HEK293 (cell line): Measurements from ENCODE around the gene ILF3.

Experiments
- CTCF ChIA-PET: fragments of 350-600 bp; formaldehyde crosslinking; extraction: SDS; loops from one replicate; lab custom pipeline; 2021; ENCODE audit warnings: antibody characterized with exemption; lab: Yijun Ruan, JAX
- POLR2A ChIA-PET: fragments of 300-600 bp; formaldehyde crosslinking; extraction: SDS; loops from one replicate; lab custom pipeline; 2020; ENCODE audit warnings: antibody characterized with exemption, inconsistent platforms; lab: Yijun Ruan, JAX
- H3K27ac ChIP-seq: fragments of 200-500 bp; sonication (Bioruptor generic); 2 replicates; pipeline ENCODE4 v1.5.1; 2014; ENCODE audit warnings: low read depth, low read length, control low read depth, inconsistent platforms; ENCODE audit errors: extremely low read depth
- H3K36me3 ChIP-seq, 2 experiments: fragments of 200-500 bp in 1 of 2; sonication (Bioruptor generic) in 1 of 2; 1 replicate in 1 of 2; 2 replicates in 1 of 2; pipeline ENCODE4 v1.5.1; 2014 to 2017; ENCODE audit warnings: inconsistent platforms in 2 of 2, low read length in 2 of 2; ENCODE audit not compliant: control insufficient read depth in 2 of 2, insufficient read depth in 1 of 2
- H3K4me1 ChIP-seq: fragments of 200-500 bp; sonication (Bioruptor generic); 2 replicates; pipeline ENCODE4 v1.5.1; 2014; ENCODE audit warnings: mild to moderate bottlenecking, low read length, inconsistent platforms; ENCODE audit not compliant: control insufficient read depth, insufficient read depth
- H3K4me3 ChIP-seq: 2 replicates; pipeline ENCODE4 v1.5.1; 2011; ENCODE audit warnings: low read depth, mild to moderate bottlenecking, control low read depth, low read length, moderate library complexity
- H3K9me3 ChIP-seq: fragments of 200-500 bp; sonication (Bioruptor generic); 2 replicates; pipeline ENCODE4 v1.5.1; 2014; ENCODE audit warnings: low read depth, low read length, inconsistent platforms; ENCODE audit not compliant: control insufficient read depth, insufficient read depth
- EGR2 ChIP-seq: fragments of 450-650 bp; formaldehyde crosslinking; IDR thresholded peaks from 2 replicates; pipeline ENCODE4 v1.5.1; 2016; ENCODE audit warnings: low read depth, missing biosample characterization, missing genetic modification characterization
- OSR2 ChIP-seq: fragments of 450-650 bp; formaldehyde crosslinking; IDR thresholded peaks from 2 replicates; pipeline ENCODE4 v1.5.1; 2016; ENCODE audit warnings: missing biosample characterization, missing genetic modification characterization
- ZBTB20 ChIP-seq: fragments of 450-650 bp; formaldehyde crosslinking; IDR thresholded peaks from 2 replicates; pipeline ENCODE4 v1.5.1; 2016; ENCODE audit warnings: missing biosample characterization, missing genetic modification characterization
- ZNF140 ChIP-seq: fragments of 450-650 bp; formaldehyde crosslinking; IDR thresholded peaks from 2 replicates; pipeline ENCODE4 v1.5.1; 2016; ENCODE audit warnings: missing biosample characterization, missing genetic modification characterization
- ZNF16 ChIP-seq: fragments of 450-650 bp; formaldehyde crosslinking; IDR thresholded peaks from 2 replicates; pipeline ENCODE4 v1.5.1; 2016; ENCODE audit warnings: low read depth, missing biosample characterization, missing genetic modification characterization
- ZNF248 ChIP-seq: fragments of 450-650 bp; formaldehyde crosslinking; IDR thresholded peaks from 2 replicates; pipeline ENCODE4 v1.5.1; 2017; ENCODE audit warnings: missing biosample characterization, missing genetic modification characterization
- ZNF404 ChIP-seq: fragments of 450-650 bp; formaldehyde crosslinking; IDR thresholded peaks from 2 replicates; pipeline ENCODE4 v1.5.1; 2017; ENCODE audit warnings: missing biosample characterization, missing genetic modification characterization
- ZNF521 ChIP-seq: fragments of 450-650 bp; formaldehyde crosslinking; IDR thresholded peaks from 2 replicates; pipeline ENCODE4 v1.5.1; 2017; ENCODE audit warnings: missing biosample characterization, mild to moderate bottlenecking, missing genetic modification characterization
- ZNF529 ChIP-seq: fragments of 450-650 bp; formaldehyde crosslinking; IDR thresholded peaks from 2 replicates; pipeline ENCODE4 v1.5.1; 2017; ENCODE audit warnings: missing genetic modification characterization, missing biosample characterization; ENCODE audit not compliant: insufficient replicate concordance
- ZNF600 ChIP-seq: fragments of 450-650 bp; formaldehyde crosslinking; IDR thresholded peaks from 2 replicates; pipeline ENCODE4 v1.5.1; 2016; ENCODE audit warnings: missing biosample characterization, missing genetic modification characterization
- ZNF610 ChIP-seq: fragments of 450-650 bp; formaldehyde crosslinking; IDR thresholded peaks from 2 replicates; pipeline ENCODE4 v1.5.1; 2016; ENCODE audit warnings: missing biosample characterization, missing genetic modification characterization, borderline replicate concordance
- ZNF791 ChIP-seq: fragments of 450-650 bp; formaldehyde crosslinking; IDR thresholded peaks from 2 replicates; pipeline ENCODE4 v1.5.1; 2016; ENCODE audit warnings: missing biosample characterization, missing genetic modification characterization
- TF ChIP-seq, protein P1 (sequence below): fragments of 450-650 bp; IDR thresholded peaks from 2 replicates; pipeline ENCODE4 v1.5.1; 2018; ENCODE audit warnings: missing biosample characterization, missing genetic modification characterization

ILF3 gene

DNA sequence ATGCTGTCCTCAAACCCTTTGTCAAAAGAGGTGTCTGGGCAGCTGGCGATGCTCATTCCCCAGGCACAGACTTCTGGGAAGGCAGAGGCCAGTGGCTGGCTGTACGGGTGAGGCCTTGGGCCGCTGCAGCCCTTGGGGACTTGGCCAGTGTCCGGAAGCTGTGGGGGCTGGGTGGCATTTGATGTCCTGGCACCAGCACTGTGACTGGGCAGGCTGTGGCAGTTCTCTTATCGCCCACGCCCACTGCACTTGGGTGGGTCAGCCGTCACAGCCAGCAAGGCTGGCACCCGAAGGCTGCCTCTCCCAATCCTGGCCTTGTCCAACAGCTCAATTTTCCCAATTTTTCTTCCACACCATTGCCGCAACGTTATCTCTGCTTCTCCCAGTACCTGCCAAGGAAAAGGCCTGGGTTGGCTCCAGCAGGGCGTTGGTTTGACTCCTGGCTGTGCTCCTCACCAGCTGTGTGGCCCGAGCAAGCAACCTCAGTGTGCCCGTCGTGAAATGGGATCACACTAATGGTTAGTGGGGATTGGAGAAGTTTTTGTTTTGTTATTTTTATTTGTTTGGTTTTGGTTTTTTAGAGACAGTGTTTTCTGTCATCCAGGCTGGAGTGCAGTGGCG, 41.5 kb upstream of the ILF3 start:
- TF ChIP-seq ZNF248 (tag by site-specific recombination): no peak
- peak; percentile 27; the same call in 1 of the 2 replicates for TF ChIP-seq ZNF600
- H3K27ac ChIP-seq: no peak overlapping the region
- H3K4me3 ChIP-seq: no peak overlapping the region
- H3K9me3 ChIP-seq: no peaks in the 10 kb centered on the region
- H3K4me1 ChIP-seq: no peaks in the 10 kb centered on the region
- ChIA-PET CTCF (interaction anchor here (0.6 to 2.6 kb wide), 2 partner anchors 31 to 178 kb away, joined by 3 to 10 read pairs; no protein-coding TSS in a partner anchor), POLR2A (no interaction called here)
- H3K36me3 ChIP-seq: no peaks in the 10 kb centered on the region

DNA sequence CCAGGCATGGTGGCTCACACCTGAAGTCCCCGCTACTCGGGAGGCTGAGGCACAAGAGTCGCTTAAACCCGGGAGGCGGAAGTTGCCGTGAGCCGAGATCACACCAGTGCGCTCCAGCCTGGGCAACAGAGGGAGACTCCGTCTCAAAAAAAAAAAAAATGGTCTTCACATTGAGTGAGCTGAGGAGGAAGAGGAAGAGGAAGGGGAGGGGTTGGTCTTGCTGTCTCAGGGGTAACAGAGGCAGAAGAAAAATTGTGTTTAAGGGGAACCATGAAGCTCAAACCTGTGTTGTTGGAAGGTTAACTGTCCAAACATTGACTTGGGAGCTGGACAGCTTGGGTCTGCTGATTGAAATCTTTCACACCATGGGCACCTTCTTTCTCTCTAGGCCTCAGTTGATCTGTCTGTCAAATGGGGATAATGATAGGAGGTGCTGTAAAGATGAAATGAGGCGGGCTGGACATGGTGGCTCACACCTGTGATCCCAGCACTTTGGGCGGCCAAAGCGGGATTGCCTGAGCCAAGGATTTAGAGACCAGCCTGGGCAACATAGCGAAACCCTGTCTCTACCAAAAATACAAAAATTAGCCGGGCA, 38.6 kb upstream of the ILF3 start:
- TF ChIP-seq, protein P1, sequence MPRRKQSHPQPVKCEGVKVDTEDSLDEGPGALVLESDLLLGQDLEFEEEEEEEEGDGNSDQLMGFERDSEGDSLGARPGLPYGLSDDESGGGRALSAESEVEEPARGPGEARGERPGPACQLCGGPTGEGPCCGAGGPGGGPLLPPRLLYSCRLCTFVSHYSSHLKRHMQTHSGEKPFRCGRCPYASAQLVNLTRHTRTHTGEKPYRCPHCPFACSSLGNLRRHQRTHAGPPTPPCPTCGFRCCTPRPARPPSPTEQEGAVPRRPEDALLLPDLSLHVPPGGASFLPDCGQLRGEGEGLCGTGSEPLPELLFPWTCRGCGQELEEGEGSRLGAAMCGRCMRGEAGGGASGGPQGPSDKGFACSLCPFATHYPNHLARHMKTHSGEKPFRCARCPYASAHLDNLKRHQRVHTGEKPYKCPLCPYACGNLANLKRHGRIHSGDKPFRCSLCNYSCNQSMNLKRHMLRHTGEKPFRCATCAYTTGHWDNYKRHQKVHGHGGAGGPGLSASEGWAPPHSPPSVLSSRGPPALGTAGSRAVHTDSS (tag by site-specific recombination): peak; percentile 59
- no peak for TF ChIP-seq ZNF404 (tag by site-specific recombination)
- POLR2A ChIA-PET: no interaction called here
- CTCF ChIA-PET: interaction anchor here (1.3 to 1.4 kb wide), 2 partner anchors 29 to 34 kb away, joined by 3 read pairs; no protein-coding TSS in a partner anchor
- H3K9me3 ChIP-seq: no peaks in the 10 kb centered on the region
- no peak overlapping the region for H3K27ac ChIP-seq
- H3K4me1 ChIP-seq: no peaks in the 10 kb centered on the region
- H3K36me3 ChIP-seq: no peaks in the 10 kb centered on the region
- no peak overlapping the region for H3K4me3 ChIP-seq

DNA sequence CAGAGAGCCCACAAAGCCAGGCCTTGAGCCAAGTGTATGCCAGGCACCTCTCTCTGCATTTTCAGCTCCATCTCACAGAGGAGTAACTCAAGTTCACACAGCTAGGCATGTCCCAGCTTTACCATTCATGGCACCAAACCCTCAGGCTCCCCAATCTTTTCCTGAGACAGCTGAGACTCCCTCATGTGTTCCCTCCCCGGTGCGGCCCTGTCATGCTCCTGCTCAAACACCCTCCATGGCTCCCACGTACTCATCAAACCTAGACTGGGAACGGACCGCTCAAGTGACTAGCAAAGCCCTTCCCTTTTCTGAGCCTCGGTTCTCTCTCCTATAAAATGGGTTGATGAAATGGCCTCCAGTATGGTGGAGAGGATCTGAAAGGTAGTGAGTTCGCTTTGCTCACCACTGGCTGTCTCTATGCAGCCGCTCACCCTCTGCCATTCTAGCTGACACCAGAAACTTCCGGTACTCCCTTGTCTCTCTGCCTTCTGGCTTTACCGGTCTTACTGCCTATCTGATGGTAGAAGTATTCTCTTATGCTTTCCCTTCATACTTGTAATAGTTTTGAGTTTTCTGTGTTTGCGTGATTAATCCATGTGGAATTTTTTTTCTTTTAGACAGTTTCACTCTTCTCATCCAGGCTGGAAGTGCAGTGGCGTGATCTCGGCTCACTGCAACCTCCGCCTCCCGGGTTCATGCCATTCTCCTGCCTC, 36.6 kb upstream of the ILF3 start:
- Histone ChIP-seq H3K9me3 (no peaks in the 10 kb centered on the region), H3K36me3 (peaks cover 0 to 3% of the 10 kb centered on the region in 2 experiments; a peak in 1 of 3 replicates), H3K4me1 (no peaks in the 10 kb centered on the region), H3K4me3 (no peak overlapping the region), H3K27ac (no peak overlapping the region)
- TF ChIP-seq ZNF529 (tag by site-specific recombination) (no peak), ZNF16 (tag by site-specific recombination) (peak; percentile 91)
- ChIA-PET CTCF (interaction anchor here (0.6 to 3.7 kb wide), 5 partner anchors 13 to 124 kb away, joined by 3 to 13 read pairs (median 3); no protein-coding TSS in a partner anchor), POLR2A (interaction anchor here (0.7 kb wide), 1 partner anchor 856 kb away, joined by 4 read pairs; no protein-coding TSS in a partner anchor)

GRCh38 chr19:10618846-10619245, 35.3 kb upstream of the ILF3 start:
- no peaks in the 10 kb centered on the region for H3K4me1 ChIP-seq
- H3K4me3 ChIP-seq: no peak overlapping the region
- ChIA-PET POLR2A (interaction anchor here (0.7 to 1.0 kb wide), 2 partner anchors 17 to 51 kb away, joined by 3 to 8 read pairs; no protein-coding TSS in a partner anchor), CTCF (interaction anchor here (0.6 to 3.7 kb wide), 4 partner anchors 14 to 240 kb away, joined by 3 to 13 read pairs (median 6); no protein-coding TSS in a partner anchor)
- H3K9me3 ChIP-seq: no peaks in the 10 kb centered on the region
- H3K36me3 ChIP-seq: peaks cover 0 to 3% of the 10 kb centered on the region in 2 experiments; a peak in 1 of 3 replicates
- H3K27ac ChIP-seq: no peak overlapping the region
- TF ChIP-seq OSR2 (0 out of 2 replicates have a peak, but pooled peaks have one; percentile 28), ZNF610 (tag by site-specific recombination) (no peak)

- H3K36me3 ChIP-seq: peaks cover 0 to 3% of the 10 kb centered on the region in 2 experiments; a peak in 1 of 3 replicates
- no peaks in the 10 kb centered on the region for H3K9me3 ChIP-seq
- CTCF ChIA-PET: interaction anchor here (0.8 to 3.7 kb wide), 2 partner anchors 40 to 53 kb away, joined by 4 to 13 read pairs; no protein-coding TSS in a partner anchor
- POLR2A ChIA-PET: no interaction called here
- H3K4me3 ChIP-seq: no peak overlapping the region
- TF ChIP-seq ZNF521 (no peak), ZNF248 (tag by site-specific recombination) (no peak), ZNF610 (tag by site-specific recombination) (no peak), ZNF791 (tag by site-specific recombination) (no peak), EGR2 (tag by site-specific recombination) (no peak), ZBTB20 (tag by site-specific recombination) (no peak), ZNF140 (no peak)
- H3K27ac ChIP-seq: no peak overlapping the region
- no peaks in the 10 kb centered on the region; the same call in 1 of the 2 replicates for H3K4me1 ChIP-seq
These were observed 33.4 kb upstream of the ILF3 start for GRCh38 chr19:10620786-10621185.
